Common myeloid progenitor, CD34-positive (primary cell): ENCODE measurements around the gene PDE2A.

Experiments used
- CTCF ChIA-PET: fragments of 350-600 bp; sonication (Branson Sonifier 250); formaldehyde crosslinking; loops from one replicate; lab custom pipeline; 2021; ENCODE audit warnings: antibody characterized with exemption; lab: Charles Lee
- POLR2A ChIA-PET: fragments of 350-600 bp; sonication (Branson Sonifier 250); formaldehyde crosslinking; loops from one replicate; lab custom pipeline; 2021; ENCODE audit warnings: antibody characterized with exemption; lab: Charles Lee
- DNase-seq, 3 donors: peaks; one replicate each; pipeline versions ENCODE4 v3.0.0 to v3.0.0-alpha.2; 2013
- H3K27ac ChIP-seq, 2 experiments: 1 replicate in 1 of 2; 2 replicates in 1 of 2; pipeline ENCODE4 v1.7.0; 2013; ENCODE audit warnings: inconsistent platforms in 2 of 2, low read length in 2 of 2, mild to moderate bottlenecking in 2 of 2, low read depth in 1 of 2, moderate library complexity in 1 of 2; ENCODE audit not compliant: severe bottlenecking in 2 of 2, insufficient read depth in 1 of 2, poor library complexity in 1 of 2
- H3K27me3 ChIP-seq, 5 experiments: replicated peaks in 2 of 5; 1 replicate in 3 of 5; 2 replicates in 2 of 5; pipeline versions ENCODE4 v1.6.1 to v1.7.0; 2013; ENCODE audit warnings: low read length in 4 of 5, mild to moderate bottlenecking in 2 of 5, moderate library complexity in 2 of 5, inconsistent platforms in 1 of 5; ENCODE audit not compliant: insufficient read depth in 5 of 5, control insufficient read depth in 4 of 5
- H3K36me3 ChIP-seq, 4 experiments: 1 replicate in 2 of 4; 2 replicates in 2 of 4; pipeline versions ENCODE4 v1.6.1 to v1.7.0; 2013; ENCODE audit warnings: low read length in 3 of 4, control low read depth in 1 of 4, mild to moderate bottlenecking in 1 of 4; ENCODE audit not compliant: control insufficient read depth in 4 of 4, insufficient read depth in 4 of 4
- H3K4me1 ChIP-seq, 4 experiments: 1 replicate in 3 of 4; 2 replicates in 1 of 4; pipeline versions ENCODE4 v1.6.1 to v1.7.1; 2013; ENCODE audit warnings: low read length in 3 of 4, mild to moderate bottlenecking in 3 of 4, control low read depth in 1 of 4, inconsistent platforms in 1 of 4, moderate library complexity in 1 of 4; ENCODE audit not compliant: control insufficient read depth in 4 of 4, insufficient read depth in 4 of 4; ENCODE audit errors: control extremely low read depth in 1 of 4
- H3K4me3 ChIP-seq, 7 experiments: 1 replicate in 4 of 7; 2 replicates in 3 of 7; pipeline versions ENCODE4 v1.5.1 to v1.7.0; 2013; ENCODE audit warnings: mild to moderate bottlenecking in 7 of 7, low read length in 6 of 7, moderate library complexity in 6 of 7, inconsistent platforms in 2 of 7, low read depth in 2 of 7, control low read depth in 1 of 7; ENCODE audit not compliant: insufficient read depth in 4 of 7, control insufficient read depth in 1 of 7; ENCODE audit errors: extremely low read depth in 1 of 7
- H3K9me3 ChIP-seq, 5 experiments: 1 replicate in 4 of 5; 2 replicates in 1 of 5; pipeline versions ENCODE4 v1.6.1 to v1.7.1; 2013; ENCODE audit warnings: low read length in 4 of 5, mild to moderate bottlenecking in 2 of 5, inconsistent platforms in 1 of 5, low read depth in 1 of 5, moderate library complexity in 1 of 5; ENCODE audit not compliant: control insufficient read depth in 4 of 5, insufficient read depth in 2 of 5; ENCODE audit errors: control extremely low read depth in 1 of 5
- WGBS: methylation state at CpG from one replicate; pipeline ENCODE4 v1.1.5; 2013; ENCODE audit not compliant: insufficient coverage; 5-methylcytosine and 5-hydroxymethylcytosine counted together

The PDE2A gene

DNA sequence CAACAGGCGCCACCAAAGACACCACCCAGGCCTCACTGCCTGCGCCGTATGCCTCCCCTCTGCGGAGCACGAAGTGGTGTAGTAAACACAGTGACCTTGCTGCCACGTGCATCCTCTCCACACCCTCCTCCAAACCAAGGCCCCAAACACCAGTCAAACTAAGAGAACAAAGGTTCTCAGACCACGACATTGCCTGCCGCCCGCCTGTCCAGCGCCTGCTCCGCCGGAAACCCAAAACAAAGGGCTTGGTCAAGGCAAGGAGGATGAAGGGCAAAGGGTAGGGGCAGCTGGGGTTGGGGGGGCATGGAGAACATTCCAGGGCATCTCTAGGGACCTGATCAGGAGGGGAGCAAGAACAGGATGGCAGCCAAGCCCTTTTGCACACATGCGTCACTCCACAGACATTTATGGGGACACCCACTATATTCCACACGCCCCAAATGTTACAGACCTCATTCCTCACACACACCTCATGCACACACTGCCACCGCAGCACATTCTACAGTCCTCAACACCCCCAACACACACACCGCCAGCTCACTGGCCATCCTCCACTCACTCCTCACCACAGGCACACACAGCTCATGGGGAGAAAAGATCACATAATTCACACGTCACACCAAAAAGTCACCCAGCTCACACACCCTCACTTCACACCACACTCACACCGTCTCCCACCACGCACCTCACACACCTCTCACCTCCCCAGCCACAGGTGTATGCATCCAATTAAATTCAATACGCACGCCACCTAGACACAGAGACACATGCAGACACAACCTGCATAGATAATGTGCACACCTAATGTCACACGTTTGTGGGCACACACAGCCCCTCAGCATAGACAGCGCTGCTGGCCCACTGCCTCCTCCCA lies 34.5 kb downstream of the PDE2A start:
- no peak overlapping the region for H3K4me3 ChIP-seq
- DNase-seq: no peak
- WGBS: 91% methylated on average over 20 of the region's 23 CpGs
- H3K9me3 ChIP-seq: no peaks in the 10 kb centered on the region
- CTCF ChIA-PET: interaction anchor here (0.9 to 10.0 kb wide), 5 partner anchors 10 to 161 kb away, joined by 3 to 119 read pairs (median 4); no protein-coding TSS in a partner anchor
- H3K27me3 ChIP-seq: peaks cover 0 to 50% (median 22%) of the 10 kb centered on the region in 5 experiments
- no peak overlapping the region for H3K27ac ChIP-seq
- POLR2A ChIA-PET: no interaction called here
- H3K36me3 ChIP-seq: no peaks in the 10 kb centered on the region
- H3K4me1 ChIP-seq: peaks cover 0 to 18% (median 10%) of the 10 kb centered on the region in 4 experiments

DNA sequence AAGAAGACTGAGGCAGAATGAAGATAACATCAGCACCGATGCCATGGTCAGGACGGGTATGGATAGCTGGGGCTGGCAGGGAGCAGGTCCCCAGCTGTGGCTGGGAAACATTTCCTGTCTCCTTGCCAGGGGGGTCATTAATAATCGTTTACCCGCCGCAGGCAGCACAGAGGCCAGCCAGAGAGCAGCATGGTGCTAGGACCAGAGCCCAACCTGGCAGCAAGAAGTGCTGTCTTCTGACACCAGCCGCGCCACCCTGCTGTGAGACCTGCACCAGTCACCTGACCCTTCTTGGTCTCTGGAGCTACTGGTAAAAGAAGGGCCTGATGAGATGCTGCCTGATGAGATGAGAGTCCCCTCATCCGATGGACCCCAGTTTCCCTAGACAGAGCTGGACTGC lies 36.3 kb downstream of the PDE2A start:
- CTCF ChIA-PET: interaction anchor here (1.0 to 4.8 kb wide), 7 partner anchors 10 to 166 kb away, joined by 3 to 20 read pairs (median 5); no protein-coding TSS in a partner anchor
- Histone ChIP-seq H3K9me3 (no peaks in the 10 kb centered on the region), H3K27me3 (peaks cover 0 to 40% (median 19%) of the 10 kb centered on the region in 5 experiments), H3K36me3 (no peaks in the 10 kb centered on the region), H3K27ac (no peak overlapping the region), H3K4me3 (no peak overlapping the region), H3K4me1 (peaks cover 0 to 16% (median 6%) of the 10 kb centered on the region in 4 experiments)
- no peak for DNase-seq
- WGBS: 85% methylated on average over 8 of the region's 8 CpGs
- POLR2A ChIA-PET: interaction anchor here (0.9 kb wide), 1 partner anchor 12 kb away, joined by 3 read pairs; no protein-coding TSS in a partner anchor

DNA sequence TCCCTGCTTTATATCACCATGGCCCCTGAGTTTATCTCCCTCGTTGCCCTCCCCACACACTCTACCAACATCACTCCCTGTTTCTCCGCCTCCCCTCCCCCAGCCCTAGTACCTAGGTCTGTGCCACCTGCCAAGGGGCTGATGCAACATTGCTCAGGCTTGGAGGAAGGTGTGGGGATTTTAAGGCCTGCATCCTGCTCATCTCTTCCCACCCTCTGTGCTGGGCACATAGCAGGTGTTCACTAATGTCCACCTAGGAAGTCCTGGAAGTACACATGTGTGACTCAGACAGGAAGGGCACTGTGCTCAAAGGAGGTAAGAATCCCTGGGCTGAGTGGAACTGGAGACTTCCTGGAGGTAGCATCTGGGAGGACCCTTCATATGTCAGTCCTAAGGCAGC lies 37.0 kb downstream of the PDE2A start:
- Histone ChIP-seq H3K4me3 (no peak overlapping the region), H3K9me3 (no peaks in the 10 kb centered on the region), H3K4me1 (peaks cover 0 to 9% (median 1%) of the 10 kb centered on the region in 4 experiments), H3K27ac (no peak overlapping the region), H3K27me3 (peaks cover 0 to 34% (median 19%) of the 10 kb centered on the region in 5 experiments), H3K36me3 (no peaks in the 10 kb centered on the region)
- POLR2A ChIA-PET: no interaction called here
- DNase-seq: no peak
- no CpG with 5 or more reads among the region's 2 CpGs for WGBS
- CTCF ChIA-PET: interaction anchor here (1.0 to 4.8 kb wide), 7 partner anchors 11 to 166 kb away, joined by 3 to 20 read pairs (median 5); no protein-coding TSS in a partner anchor

DNA sequence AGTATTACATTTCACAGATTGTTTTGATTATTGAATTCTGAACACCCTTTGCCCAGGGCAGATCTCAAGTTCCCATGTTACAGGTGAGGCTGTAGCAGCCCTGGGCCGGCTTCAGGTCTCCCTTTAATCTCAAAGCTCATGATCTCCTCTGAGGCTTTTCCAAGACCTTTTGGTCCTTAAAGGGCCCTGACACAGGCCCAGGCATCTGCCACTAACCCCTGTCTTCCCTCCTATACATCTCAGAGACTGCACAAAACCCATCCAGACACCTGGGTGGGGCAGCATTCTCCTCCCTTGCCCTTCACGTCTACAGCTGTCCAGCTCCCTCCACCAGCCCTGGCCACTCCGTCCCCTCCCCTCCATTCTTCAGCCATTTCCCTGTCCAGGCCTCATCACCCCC lies 37.8 kb downstream of the PDE2A start:
- Histone ChIP-seq H3K36me3 (no peaks in the 10 kb centered on the region), H3K4me1 (peaks cover 0 to 3% (median 0%) of the 10 kb centered on the region in 4 experiments), H3K27me3 (peaks cover 0 to 26% (median 14%) of the 10 kb centered on the region in 5 experiments), H3K27ac (no peak overlapping the region), H3K4me3 (no peak overlapping the region), H3K9me3 (no peaks in the 10 kb centered on the region)
- WGBS: 91% methylated on average over 3 of the region's 3 CpGs
- DNase-seq: no peak
- POLR2A ChIA-PET: no interaction called here
- CTCF ChIA-PET: interaction anchor here (1.0 to 4.8 kb wide), 6 partner anchors 9 to 52 kb away, joined by 3 to 20 read pairs (median 5); no protein-coding TSS in a partner anchor

DNA sequence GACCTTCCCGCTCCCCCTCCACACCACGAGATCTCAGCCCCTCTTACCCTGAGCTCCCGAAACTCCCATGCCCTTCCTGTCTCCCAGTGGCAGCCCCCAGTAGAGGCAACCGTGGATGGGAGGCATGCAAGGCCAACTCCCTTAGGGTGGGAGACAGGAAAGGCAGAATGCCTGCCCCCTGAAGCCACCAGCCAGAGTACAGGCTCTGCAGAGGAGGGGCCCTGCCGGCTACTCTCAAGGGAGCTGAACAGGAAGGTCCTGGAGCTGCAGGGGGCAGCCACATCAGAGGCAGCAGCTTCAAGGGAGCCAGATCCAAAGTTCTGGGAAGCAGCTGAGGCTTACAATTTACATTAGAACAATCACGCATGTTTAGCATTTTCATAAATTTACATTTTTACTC lies 38.3 kb downstream of the PDE2A start:
- Histone ChIP-seq H3K4me3 (no peak overlapping the region), H3K27ac (no peak overlapping the region), H3K36me3 (no peaks in the 10 kb centered on the region), H3K27me3 (peaks cover 0 to 21% (median 10%) of the 10 kb centered on the region in 5 experiments), H3K4me1 (peaks cover 0 to 3% (median 0%) of the 10 kb centered on the region in 4 experiments), H3K9me3 (no peaks in the 10 kb centered on the region)
- no peak for DNase-seq
- 89% methylated on average over 4 of the region's 6 CpGs for WGBS
- CTCF ChIA-PET: interaction anchor here (0.8 to 4.8 kb wide), 8 partner anchors 10 to 62 kb away, joined by 3 to 20 read pairs (median 5); no protein-coding TSS in a partner anchor
- POLR2A ChIA-PET: no interaction called here

DNA sequence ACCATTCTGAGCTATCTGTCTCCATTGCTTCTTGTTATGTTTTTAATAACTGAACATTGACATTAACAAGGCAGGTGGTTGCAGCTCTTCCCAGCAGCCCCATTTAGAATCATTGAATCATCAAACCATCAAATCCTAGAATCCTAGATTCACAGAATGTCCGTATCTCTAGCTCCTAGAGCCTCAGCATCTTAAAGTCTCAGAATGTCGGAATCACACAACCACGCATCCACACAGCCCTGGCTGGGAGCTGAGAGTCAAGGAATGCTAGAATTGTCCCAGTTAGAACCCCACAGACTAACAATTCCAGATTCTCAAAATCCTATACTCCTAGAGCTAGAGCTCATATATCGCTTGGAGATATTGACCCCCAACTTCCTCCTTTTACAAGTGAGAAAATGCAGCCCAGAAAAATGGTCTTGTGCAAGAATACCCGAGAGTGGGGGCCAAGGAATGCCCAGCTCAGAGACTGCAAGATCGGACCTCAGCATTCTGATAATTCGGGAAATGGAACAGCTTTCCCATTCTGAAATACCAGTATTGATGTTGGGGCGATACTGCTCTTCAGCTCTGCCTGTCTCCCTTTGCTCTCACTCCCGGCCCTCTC lies 38.8 kb downstream of the PDE2A start:
- no peak overlapping the region for H3K4me3 ChIP-seq
- no peaks in the 10 kb centered on the region for H3K9me3 ChIP-seq
- no peaks in the 10 kb centered on the region for H3K36me3 ChIP-seq
- peaks cover 0 to 16% (median 5%) of the 10 kb centered on the region in 5 experiments for H3K27me3 ChIP-seq
- ChIA-PET CTCF (interaction anchor here (0.8 to 4.8 kb wide), 8 partner anchors 10 to 62 kb away, joined by 3 to 20 read pairs (median 5); no protein-coding TSS in a partner anchor), POLR2A (no interaction called here)
- H3K4me1 ChIP-seq: peaks cover 0 to 3% (median 0%) of the 10 kb centered on the region in 4 experiments
- H3K27ac ChIP-seq: no peak overlapping the region
- 90% methylated on average over 8 of the region's 9 CpGs for WGBS
- DNase-seq: peak in 2 of 3 donors; percentile 23 to 24
